ENCODE results near the gene ARHGEF9.

The ARHGEF9 gene

GRCh38 chrX:63747331-63747730 is 37.7 kb downstream of the ARHGEF9 start (continued):
- TF ChIP-seq SNAI2 (CRISPR knock-in tag; IDR thresholded peaks at IDR 0.05) (no peak), GLIS3 (CRISPR knock-in tag; IDR thresholded peaks at IDR 0.05) (no peak), ARNTL (CRISPR knock-in tag; IDR thresholded peaks at IDR 0.05; ENCODE audit: borderline replicate concordance, low read depth) (no peak), ZFP3 (CRISPR knock-in tag; IDR thresholded peaks at IDR 0.05) (no peak)

- TF ChIP-seq ESRRG (CRISPR knock-in tag; IDR thresholded peaks at IDR 0.05): no peak
- no peak for TF ChIP-seq POU6F1 (CRISPR knock-in tag; IDR thresholded peaks at IDR 0.05; ENCODE audit: borderline replicate concordance, low read depth)
- TF ChIP-seq SNAI2 (CRISPR knock-in tag; IDR thresholded peaks at IDR 0.05): no peak
- TF ChIP-seq OSR1 (CRISPR knock-in tag; IDR thresholded peaks at IDR 0.05): no peak
- TF ChIP-seq ARNTL (CRISPR knock-in tag; IDR thresholded peaks at IDR 0.05; ENCODE audit: borderline replicate concordance, low read depth): no peak
- no peak for TF ChIP-seq ZFP3 (CRISPR knock-in tag; IDR thresholded peaks at IDR 0.05)
- TF ChIP-seq ISL1 (CRISPR knock-in tag; IDR thresholded peaks at IDR 0.05): no peak
- no peak for TF ChIP-seq TOX (CRISPR knock-in tag; IDR thresholded peaks at IDR 0.05; ENCODE audit: borderline replicate concordance)
- no peak for ATAC-seq
Measured at GRCh38 chrX:63746715-63747114, 38.3 kb downstream of the ARHGEF9 start.

GRCh38 chrX:63746278-63746677 is 38.7 kb downstream of the ARHGEF9 start:
- TF ChIP-seq CREB5 (CRISPR knock-in tag; IDR thresholded peaks at IDR 0.05; ENCODE audit: low read depth) (no peak), ARNTL (CRISPR knock-in tag; IDR thresholded peaks at IDR 0.05; ENCODE audit: borderline replicate concordance, low read depth) (no peak), SNAI2 (CRISPR knock-in tag; IDR thresholded peaks at IDR 0.05) (no peak), ZNF8 (CRISPR knock-in tag; IDR thresholded peaks at IDR 0.05) (no peak), OSR1 (CRISPR knock-in tag; IDR thresholded peaks at IDR 0.05) (no peak), ISL1 (CRISPR knock-in tag; IDR thresholded peaks at IDR 0.05) (no peak), TOX (CRISPR knock-in tag; IDR thresholded peaks at IDR 0.05; ENCODE audit: borderline replicate concordance) (no peak), PATZ1 (CRISPR knock-in tag; IDR thresholded peaks at IDR 0.05; ENCODE audit: borderline replicate concordance) (no peak), ZC3H10 (CRISPR knock-in tag; IDR thresholded peaks at IDR 0.05) (no peak), ZNF565 (CRISPR knock-in tag; conservative IDR thresholded peaks at IDR 0.05; ENCODE audit: low read depth) (no peak)
- no peak for ATAC-seq

GRCh38 chrX:63744850-63745394 is 40.1 kb downstream of the ARHGEF9 start:
- ATAC-seq: no peak
- TF ChIP-seq ZNF70 (CRISPR knock-in tag; IDR thresholded peaks at IDR 0.05): no peak
- TF ChIP-seq PPARA (CRISPR knock-in tag; IDR thresholded peaks at IDR 0.05; ENCODE audit: borderline replicate concordance): no peak
- no peak for TF ChIP-seq ZNF8 (CRISPR knock-in tag; IDR thresholded peaks at IDR 0.05)

- ATAC-seq: no peak
- no peak for TF ChIP-seq GLIS3 (CRISPR knock-in tag; IDR thresholded peaks at IDR 0.05)
- TF ChIP-seq ZNF70 (CRISPR knock-in tag; IDR thresholded peaks at IDR 0.05): no peak
- TF ChIP-seq CREB5 (CRISPR knock-in tag; IDR thresholded peaks at IDR 0.05; ENCODE audit: low read depth): no peak
- TF ChIP-seq ZNF565 (CRISPR knock-in tag; conservative IDR thresholded peaks at IDR 0.05; ENCODE audit: low read depth): no peak
- TF ChIP-seq BACH2 (CRISPR knock-in tag; IDR thresholded peaks at IDR 0.05; ENCODE audit: borderline replicate concordance): no peak
- TF ChIP-seq ZFP30 (CRISPR knock-in tag; IDR thresholded peaks at IDR 0.05): no peak
- TF ChIP-seq POU6F1 (CRISPR knock-in tag; IDR thresholded peaks at IDR 0.05; ENCODE audit: borderline replicate concordance, low read depth): no peak
- TF ChIP-seq ISL1 (CRISPR knock-in tag; IDR thresholded peaks at IDR 0.05): no peak
- no peak for TF ChIP-seq TCF4 (CRISPR knock-in tag; IDR thresholded peaks at IDR 0.05; ENCODE audit: borderline replicate concordance)
- no peak for TF ChIP-seq PATZ1 (CRISPR knock-in tag; IDR thresholded peaks at IDR 0.05; ENCODE audit: borderline replicate concordance)
- TF ChIP-seq ESRRG (CRISPR knock-in tag; IDR thresholded peaks at IDR 0.05): no peak
- TF ChIP-seq SNAI2 (CRISPR knock-in tag; IDR thresholded peaks at IDR 0.05): no peak
- no peak for TF ChIP-seq OSR1 (CRISPR knock-in tag; IDR thresholded peaks at IDR 0.05)
- TF ChIP-seq ZFP3 (CRISPR knock-in tag; IDR thresholded peaks at IDR 0.05): no peak
Measured at GRCh38 chrX:63743596-63743995, 41.4 kb downstream of the ARHGEF9 start.

Data from SK-N-SH treated with all-trans-retinoic acid at 6 μM for 48 hours (cell line).